HG02870 (cell line): ENCODE data around the gene CTSC.
"Not testable (repeated sequence)": the region's sequence is repeated elsewhere in the genome, so short reads cannot be mapped to it uniquely, and the experiment has no call there.

Source experiments
- ATAC-seq: cut with Tn5 transposase; IDR thresholded peaks from one replicate; pipeline ENCODE4 v1.9.1; 2021; ENCODE audit warnings: mild to moderate bottlenecking, moderate library complexity; ENCODE audit not compliant: unreplicated experiment

CTSC gene

GRCh38 chr11:88284336-88285050 is 53.0 kb downstream of the CTSC start:
- no peak for ATAC-seq

- ATAC-seq, result no peak
These were observed 54.6 kb downstream of the CTSC start for GRCh38 chr11:88282747-88283515.

- ATAC-seq, result no peak
These were observed 56.2 kb downstream of the CTSC start for GRCh38 chr11:88281317-88281712.

DNA sequence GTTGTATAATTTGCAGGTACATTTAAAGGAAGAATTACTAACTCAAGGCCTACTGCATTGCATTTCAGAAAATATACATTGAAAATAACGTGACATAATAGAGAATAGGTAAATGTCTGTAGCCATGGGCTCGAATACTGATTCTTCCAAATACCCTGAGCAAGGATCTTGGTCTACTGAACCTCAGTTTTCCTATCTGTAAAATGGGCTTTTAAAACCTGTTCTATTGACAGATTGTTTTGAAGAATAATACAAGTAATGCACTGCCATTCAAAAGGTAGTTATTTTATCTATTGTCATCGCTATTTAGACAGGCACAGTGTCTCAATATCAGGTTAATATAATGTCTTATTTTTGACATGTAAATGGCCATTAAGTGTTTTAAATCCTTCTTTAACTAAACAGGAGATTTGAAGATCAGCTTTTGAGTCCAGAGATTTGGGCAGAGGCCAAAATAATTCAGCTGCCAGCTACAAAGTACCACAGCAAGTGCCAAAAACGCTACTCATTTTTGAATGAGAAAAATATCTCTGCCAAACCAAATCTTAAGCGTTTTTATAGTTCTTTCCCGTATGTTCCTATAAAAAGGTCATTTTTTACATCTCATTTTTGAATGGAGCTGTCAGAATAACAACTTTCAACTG is 56.7 kb downstream of the CTSC start:
- no peak for ATAC-seq

DNA sequence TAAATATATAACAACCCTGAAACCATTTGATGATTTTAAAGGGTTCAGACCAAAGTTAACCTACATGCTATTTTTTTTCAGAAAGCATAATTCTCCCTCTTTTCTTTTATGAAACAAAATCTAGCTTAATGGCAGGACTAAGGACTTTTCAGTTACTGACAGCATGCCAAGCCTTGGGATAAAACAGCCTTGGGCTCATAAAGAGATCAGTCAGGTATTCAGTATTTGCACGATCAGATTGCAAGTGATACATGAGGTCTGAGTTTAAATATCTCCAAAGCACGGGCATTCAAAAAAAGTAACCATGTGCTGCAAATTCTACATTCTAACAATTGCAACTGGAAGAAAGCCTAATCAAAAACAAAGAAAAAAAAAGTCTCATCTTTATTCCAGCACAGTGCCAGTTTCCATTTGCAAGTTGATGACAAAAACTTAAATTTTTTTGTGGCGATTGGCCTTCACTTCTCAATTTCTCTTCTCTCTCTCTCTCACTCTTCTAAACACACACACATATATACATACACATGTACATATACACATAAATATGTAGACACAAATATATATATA is 60.1 kb downstream of the CTSC start:
- ATAC-seq, result no peak

DNA sequence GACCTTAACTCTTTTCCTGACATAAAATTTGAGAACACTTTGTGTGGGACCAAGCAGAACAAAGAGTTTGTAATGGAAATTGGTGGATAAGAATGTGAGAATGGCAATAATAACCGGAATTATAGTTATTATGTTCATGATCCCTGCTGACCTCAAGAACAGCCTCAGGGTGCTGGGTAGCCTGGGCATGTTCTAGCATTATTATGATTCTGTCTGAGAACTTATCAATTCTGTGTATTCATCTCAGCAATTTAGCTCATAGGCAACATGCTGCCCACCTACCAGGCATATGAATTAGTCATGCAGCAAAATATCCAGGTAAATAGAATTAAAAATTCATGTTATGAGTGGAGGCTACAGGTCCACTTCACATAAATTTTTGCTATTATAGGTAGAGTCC is 61.9 kb downstream of the CTSC start:
- ATAC-seq, result no peak

DNA sequence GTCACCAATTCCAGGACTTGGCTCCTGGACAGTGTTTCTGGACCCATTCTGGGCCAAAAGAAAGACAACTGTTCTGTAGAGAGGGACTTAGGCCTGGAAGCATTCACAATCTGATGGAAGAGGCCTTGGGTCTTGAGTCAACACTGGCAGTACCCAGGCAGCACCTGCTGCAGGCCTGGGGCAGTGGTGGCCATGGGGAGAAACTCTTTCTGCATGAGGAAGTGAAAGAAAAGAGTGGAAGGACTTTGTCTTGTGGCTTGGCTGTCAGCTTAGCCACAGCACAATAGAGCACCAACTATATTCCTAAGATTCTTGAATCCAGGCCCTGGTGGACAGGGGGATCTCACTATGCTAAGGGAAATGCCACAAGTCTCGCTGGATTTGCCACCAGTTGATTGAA is 70.6 kb downstream of the CTSC start:
- peak; percentile 75 for ATAC-seq

- peak; percentile 34 for ATAC-seq
These were observed 71.4 kb downstream of the CTSC start for GRCh38 chr11:88266157-88266556.

GRCh38 chr11:88259431-88259830 is 78.1 kb downstream of the CTSC start:
- ATAC-seq, result no peak

- no peak for ATAC-seq
These were observed 85.3 kb downstream of the CTSC start for GRCh38 chr11:88252208-88252607.

DNA sequence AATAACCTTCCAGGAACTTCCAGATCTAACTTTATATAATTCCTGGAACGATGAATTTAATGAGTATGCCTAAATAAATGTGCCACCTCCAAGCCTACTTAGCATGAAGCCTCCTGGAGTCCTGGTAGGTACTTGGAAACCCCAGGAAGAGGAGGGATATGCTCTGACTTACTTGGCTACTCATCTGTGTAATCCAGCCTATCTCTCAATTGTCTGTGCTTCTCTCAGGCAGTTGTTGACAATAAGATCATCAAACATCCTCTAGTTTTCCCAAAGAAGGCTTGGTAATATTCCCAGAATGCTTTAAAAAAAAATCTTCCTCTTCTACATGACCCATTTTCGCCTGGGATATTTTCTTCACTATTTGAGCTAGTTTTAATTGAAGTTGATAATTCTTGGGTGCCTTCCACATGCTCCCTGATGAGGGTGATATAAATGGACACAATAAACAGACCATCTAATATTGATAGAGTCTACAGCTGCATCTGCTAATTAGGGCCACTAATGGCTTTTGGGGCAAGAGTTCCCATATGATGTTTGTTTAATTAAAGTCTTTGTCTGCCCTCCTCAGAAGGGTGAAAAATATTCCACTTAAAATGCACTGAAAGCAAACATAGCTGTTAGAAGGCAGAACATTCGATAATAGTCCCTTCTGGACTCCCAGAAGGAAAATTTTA is 86.8 kb downstream of the CTSC start:
- ATAC-seq, result no peak

DNA sequence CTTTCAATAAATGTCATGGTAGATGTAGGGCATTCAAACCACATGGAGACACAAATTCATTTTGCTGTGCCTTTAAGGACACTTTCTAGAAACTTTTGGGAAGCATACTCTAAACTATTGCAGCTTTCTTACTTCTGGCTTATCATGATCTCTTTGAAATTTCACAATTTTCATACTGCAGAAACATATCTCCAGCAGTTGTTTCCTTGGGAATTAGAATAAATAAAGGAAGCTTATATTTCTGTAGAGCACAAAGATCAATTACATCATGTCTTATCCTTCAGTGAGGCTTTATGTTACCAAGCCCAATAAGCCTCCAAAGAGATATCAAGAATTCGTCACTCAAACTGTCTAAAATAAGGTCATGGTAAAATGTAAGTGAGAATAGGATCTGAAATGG is 87.8 kb downstream of the CTSC start:
- no peak for ATAC-seq

- no peak for ATAC-seq
These were observed 90.8 kb downstream of the CTSC start for GRCh38 chr11:88246696-88247095.

DNA sequence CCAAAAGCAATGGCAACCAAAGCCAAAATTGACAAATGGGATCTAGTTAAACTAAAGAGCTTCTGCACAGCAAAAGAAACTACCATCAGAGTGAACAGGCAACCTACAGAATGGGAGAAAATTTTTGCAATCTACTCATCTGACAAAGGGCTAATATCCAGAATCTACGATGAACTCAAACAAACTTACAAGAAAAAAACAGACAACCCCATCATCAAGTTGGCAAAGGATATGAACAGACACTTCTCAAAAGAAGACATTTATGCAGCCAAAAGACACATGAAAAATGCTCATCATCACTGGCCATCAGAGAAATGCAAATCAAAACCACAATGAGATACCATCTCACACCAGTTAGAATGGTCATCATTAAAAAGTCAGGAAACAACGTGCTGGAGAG is 92.0 kb downstream of the CTSC start:
- not testable (repeated sequence) for ATAC-seq
